T-cell (primary cell): Measurements from ENCODE around the gene FAM20B. TPM values are rescaled to one million over a fixed set of nuclear protein-coding genes. Genes with fewer than 3 reads are reported as not detected.
A peak's percentile ranks its signal among the peaks of the same experiment; 100 is the strongest.

ENCODE experiments used
- ATAC-seq, 4 experiments: fragments of 200-7000 bp in 3 of 4; fragments of 150-1000 bp in 1 of 4; cut with Tn5 transposase; replicated peaks in 1 of 4; 1 replicate in 3 of 4; 2 replicates in 1 of 4; pipeline ENCODE4 v1.10.0; 2021; ENCODE audit warnings: moderate library complexity in 3 of 4, mild to moderate bottlenecking in 2 of 4, moderate number of reproducible peaks in 1 of 4
- CTCF ChIA-PET, 2 donors: fragments of 300-600 bp; sonication (Branson Sonifier 250); formaldehyde crosslinking; loops; one replicate each; lab custom pipeline; 2022; ENCODE audit warnings: antibody characterized with exemption in 2 of 2; lab: Charles Lee
- POLR2A ChIA-PET, 2 donors: fragments of 300-600 bp; sonication (Branson Sonifier 250); formaldehyde crosslinking; loops; one replicate each; lab custom pipeline; 2022; ENCODE audit warnings: antibody characterized with exemption in 2 of 2; lab: Charles Lee
- DNase-seq, 35 experiments: peaks; one replicate each; pipeline versions ENCODE4 v3.0.0 to v3.0.0-alpha.2; 2013 to 2023
- H3K27ac ChIP-seq: one replicate; pipeline ENCODE4 v1.5.1; 2013; ENCODE audit warnings: low read length
- H3K27me3 ChIP-seq, 2 experiments: replicated peaks in 1 of 2; 1 replicate in 1 of 2; 2 replicates in 1 of 2; pipeline versions ENCODE4 v1.6.1 to v1.7.0; 2013; ENCODE audit warnings: low read length in 1 of 2, mixed read lengths in 1 of 2; ENCODE audit not compliant: control insufficient read depth in 2 of 2, insufficient read depth in 2 of 2; ENCODE audit errors: extremely low read depth in 1 of 2
- H3K36me3 ChIP-seq, 2 donors: 1 replicate in 1 of 2; 2 replicates in 1 of 2; pipeline versions ENCODE4 v1.6.1 to v1.7.0; 2013; ENCODE audit warnings: low read length in 1 of 2; ENCODE audit not compliant: control insufficient read depth in 2 of 2, insufficient read depth in 1 of 2; ENCODE audit errors: extremely low read depth in 1 of 2
- H3K4me1 ChIP-seq, 2 experiments: 1 replicate in 1 of 2; 2 replicates in 1 of 2; pipeline versions ENCODE4 v1.6.1 to v1.7.0; 2013; ENCODE audit warnings: low read length in 2 of 2, mixed read lengths in 1 of 2; ENCODE audit not compliant: insufficient read depth in 2 of 2, control insufficient read depth in 1 of 2; ENCODE audit errors: extremely low read depth in 1 of 2
- H3K4me3 ChIP-seq, 2 donors: 1 replicate in 1 of 2; 2 replicates in 1 of 2; pipeline versions ENCODE4 v1.5.1 to v1.7.0; 2013; ENCODE audit warnings: mild to moderate bottlenecking in 2 of 2, low read length in 1 of 2, moderate library complexity in 1 of 2; ENCODE audit not compliant: control insufficient read depth in 1 of 2; ENCODE audit errors: extremely low read depth in 1 of 2
- H3K9me3 ChIP-seq: 2 replicates; pipeline ENCODE4 v1.7.0; 2013
- H3K27ac Mint-ChIP-seq, 2 donors: one replicate each; pipeline ENCODE4 v1.8.0; 2020 to 2021; ENCODE audit warnings: mild to moderate bottlenecking in 2 of 2, mixed read lengths in 2 of 2
- H3K27me3 Mint-ChIP-seq, 2 donors: one replicate each; pipeline ENCODE4 v1.8.0; 2021 to 2022; ENCODE audit warnings: mixed read lengths in 2 of 2
- H3K36me3 Mint-ChIP-seq: one replicate; pipeline ENCODE4 v1.8.0; 2021; ENCODE audit warnings: mixed read lengths
- H3K4me1 Mint-ChIP-seq, 3 donors: one replicate each; pipeline ENCODE4 v1.8.0; 2020 to 2022; ENCODE audit warnings: mixed read lengths in 3 of 3, mild to moderate bottlenecking in 1 of 3
- H3K4me3 Mint-ChIP-seq, 3 donors: one replicate each; pipeline ENCODE4 v1.8.0; 2020 to 2022; ENCODE audit warnings: mild to moderate bottlenecking in 3 of 3, mixed read lengths in 3 of 3, moderate library complexity in 3 of 3
- H3K9me3 Mint-ChIP-seq, 3 donors: one replicate each; pipeline ENCODE4 v1.8.0; 2020 to 2022; ENCODE audit warnings: mixed read lengths in 3 of 3
- WGBS: methylation state at CpG from one replicate; pipeline ENCODE4 v1.1.5; 2013; ENCODE audit warnings: missing lambda C conversion rate; ENCODE audit not compliant: insufficient coverage; 5-methylcytosine and 5-hydroxymethylcytosine counted together
- total RNA-seq, 35 experiments: library from RNA in 6 of 35; stranded (reverse) in 6 of 35; fragments of 120-200 nt in 1 of 35; gene quantifications; one replicate each; pipeline versions ENCODE4 v1.2.1 to v1.2.4 and lab custom pipeline; 2013 to 2026

FAM20B gene
- total RNA-seq, 5 donors from 2014 or later (not counting 1 experiment from before 2014, with no cell fraction given), result 17.2 to 26.6 (median 25.5) TPM

DNA sequence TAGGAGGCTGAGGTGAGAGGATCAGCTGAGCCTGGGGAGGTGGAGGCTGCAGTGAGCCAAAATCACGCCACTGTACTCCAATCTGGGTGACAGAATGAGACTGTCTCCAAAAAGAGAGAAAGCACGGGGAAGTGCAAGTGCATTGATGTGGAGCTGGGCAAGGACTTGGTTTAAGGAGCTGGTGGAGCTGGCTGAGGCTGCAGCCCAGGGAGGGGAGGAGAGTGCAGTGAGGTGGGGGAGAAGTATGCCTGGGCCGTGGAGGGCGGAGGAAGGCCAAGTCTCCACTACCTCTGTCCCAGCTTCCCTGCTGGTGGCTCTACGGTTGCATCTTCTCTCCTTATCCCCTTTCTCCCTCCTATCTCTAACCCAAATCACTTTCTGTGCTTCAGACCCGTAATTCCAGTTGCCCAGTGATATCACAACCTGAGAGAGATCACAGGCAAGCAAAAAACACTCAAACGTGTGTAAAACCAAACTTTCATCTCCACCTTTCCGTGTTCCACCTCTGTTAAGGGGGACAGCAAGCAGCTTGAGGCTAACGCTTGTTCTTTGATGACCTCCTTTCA is 67.3 kb downstream of the FAM20B start:
- H3K27me3 ChIP-seq, result no peaks in the 10 kb centered on the region
- H3K4me3 Mint-ChIP-seq, result no peak overlapping the region
- H3K36me3 Mint-ChIP-seq, result peaks cover 31% of the 10 kb centered on the region
- H3K9me3 ChIP-seq, result no peaks in the 10 kb centered on the region
- no peaks in the 10 kb centered on the region for H3K9me3 Mint-ChIP-seq
- CTCF ChIA-PET, result interaction anchor here in 1 of 2 donors (0.7 to 1.1 kb wide), 4 partner anchors 12 to 111 kb away, joined by 3 to 6 read pairs (median 3); no protein-coding TSS in a partner anchor
- H3K4me1 Mint-ChIP-seq, result peaks cover 0 to 8% (median 0%) of the 10 kb centered on the region in 3 donors
- POLR2A ChIA-PET, result no interaction called here
- H3K4me3 ChIP-seq, result no peak overlapping the region
- peak overlapping the region in 1 of 2 donors; percentile 2 for H3K27ac Mint-ChIP-seq
- no peak for DNase-seq
- H3K27me3 Mint-ChIP-seq, result no peaks in the 10 kb centered on the region
- no peaks in the 10 kb centered on the region for H3K4me1 ChIP-seq
- H3K27ac ChIP-seq, result no peak overlapping the region
- WGBS, result 73% methylated on average over 5 of the region's 9 CpGs
- peaks cover 26 to 70% of the 10 kb centered on the region in 2 donors for H3K36me3 ChIP-seq
- no peak for ATAC-seq

- H3K4me3 Mint-ChIP-seq, result no peak overlapping the region
- Histone ChIP-seq H3K4me1 (no peaks in the 10 kb centered on the region), H3K36me3 (peaks cover 20 to 62% of the 10 kb centered on the region in 2 donors), H3K27ac (no peak overlapping the region), H3K27me3 (no peaks in the 10 kb centered on the region), H3K4me3 (no peak overlapping the region), H3K9me3 (no peaks in the 10 kb centered on the region)
- ChIA-PET POLR2A (no interaction called here), CTCF (interaction anchor here in 1 of 2 donors (0.6 kb wide), 2 partner anchors 22 to 98 kb away, joined by 3 read pairs; no protein-coding TSS in a partner anchor)
- DNase-seq, result no peak
- no peak for ATAC-seq
- no peaks in the 10 kb centered on the region for H3K9me3 Mint-ChIP-seq
- H3K36me3 Mint-ChIP-seq, result peaks cover 28% of the 10 kb centered on the region
- peaks cover 0 to 5% (median 2%) of the 10 kb centered on the region in 3 donors for H3K4me1 Mint-ChIP-seq
- 100% methylated on average over 1 of the region's 5 CpGs for WGBS
- no peaks in the 10 kb centered on the region for H3K27me3 Mint-ChIP-seq
- peak overlapping the region in 1 of 2 donors; percentile 13 for H3K27ac Mint-ChIP-seq
Measured at GRCh38 chr1:179094818-179095217, 69.1 kb downstream of the FAM20B start.

DNA sequence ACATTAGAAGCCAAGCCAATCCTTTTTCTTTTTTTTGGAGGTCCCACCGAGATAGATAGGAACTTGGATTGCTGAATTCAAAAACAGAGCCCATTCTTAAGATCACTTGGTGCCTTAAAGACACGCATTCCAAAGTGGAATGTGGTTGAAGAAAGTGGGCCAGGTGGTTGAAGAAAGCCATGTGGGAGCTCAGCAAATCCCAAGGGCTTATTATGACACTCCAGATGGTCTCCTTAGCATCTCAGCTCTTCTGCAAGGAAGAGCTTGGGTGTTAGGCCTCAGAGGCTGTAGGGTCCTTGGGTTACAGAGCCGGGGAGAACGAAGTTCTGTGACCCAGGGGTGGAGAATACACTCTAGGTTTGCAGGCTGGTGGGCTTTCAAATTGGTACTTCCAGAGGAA is 69.7 kb downstream of the FAM20B start:
- no peak overlapping the region for H3K4me3 Mint-ChIP-seq
- H3K4me1 Mint-ChIP-seq, result peaks cover 0 to 5% (median 2%) of the 10 kb centered on the region in 3 donors
- no peak overlapping the region for H3K27ac ChIP-seq
- no peaks in the 10 kb centered on the region for H3K27me3 ChIP-seq
- no peak for DNase-seq
- no peak overlapping the region for H3K4me3 ChIP-seq
- ChIA-PET CTCF (interaction anchor here in 1 of 2 donors (0.6 kb wide), 2 partner anchors 21 to 98 kb away, joined by 3 read pairs; no protein-coding TSS in a partner anchor), POLR2A (no interaction called here)
- 100% methylated on average over 3 of the region's 4 CpGs for WGBS
- no peaks in the 10 kb centered on the region for H3K9me3 ChIP-seq
- no peaks in the 10 kb centered on the region for H3K27me3 Mint-ChIP-seq
- ATAC-seq, result no peak
- H3K27ac Mint-ChIP-seq, result peak overlapping the region in 1 of 2 donors; percentile 40
- peaks cover 17 to 61% of the 10 kb centered on the region in 2 donors for H3K36me3 ChIP-seq
- H3K4me1 ChIP-seq, result no peaks in the 10 kb centered on the region
- no peaks in the 10 kb centered on the region for H3K9me3 Mint-ChIP-seq
- H3K36me3 Mint-ChIP-seq, result peaks cover 28% of the 10 kb centered on the region

DNA sequence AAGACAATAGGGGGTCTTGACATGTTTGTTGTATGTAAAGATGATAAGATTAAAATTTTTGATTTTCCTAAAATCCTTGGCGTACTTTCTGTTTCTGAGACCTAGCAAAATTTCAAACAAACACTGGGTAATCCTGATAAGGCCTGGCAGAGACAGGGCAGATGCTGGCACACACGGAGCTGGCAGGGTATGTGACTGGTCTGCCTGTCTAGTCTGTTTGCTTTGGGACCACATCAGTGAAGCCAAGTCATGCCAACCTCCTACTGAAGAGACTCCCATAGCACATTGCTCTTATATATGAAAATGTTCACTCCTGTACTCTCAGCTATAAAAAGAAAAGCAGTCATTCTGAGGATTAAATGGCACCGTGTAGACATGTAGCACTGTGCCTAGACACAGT is 70.2 kb downstream of the FAM20B start:
- CTCF ChIA-PET, result no interaction called here
- H3K4me1 ChIP-seq, result no peaks in the 10 kb centered on the region
- H3K27ac Mint-ChIP-seq, result no peak overlapping the region
- no peak overlapping the region for H3K27ac ChIP-seq
- DNase-seq, result no peak
- H3K9me3 Mint-ChIP-seq, result no peaks in the 10 kb centered on the region
- POLR2A ChIA-PET, result no interaction called here
- H3K27me3 ChIP-seq, result no peaks in the 10 kb centered on the region
- no peak for ATAC-seq
- peaks cover 16 to 57% of the 10 kb centered on the region in 2 donors for H3K36me3 ChIP-seq
- WGBS, result 93% methylated on average over 2 of the region's 3 CpGs
- H3K4me3 Mint-ChIP-seq, result no peak overlapping the region
- H3K36me3 Mint-ChIP-seq, result peaks cover 26% of the 10 kb centered on the region
- no peaks in the 10 kb centered on the region for H3K27me3 Mint-ChIP-seq
- no peaks in the 10 kb centered on the region for H3K9me3 ChIP-seq
- peaks cover 0 to 5% (median 2%) of the 10 kb centered on the region in 3 donors for H3K4me1 Mint-ChIP-seq
- no peak overlapping the region for H3K4me3 ChIP-seq

GRCh38 chr1:179099891-179100290 is 74.2 kb downstream of the FAM20B start:
- ATAC-seq (no peak), DNase-seq (no peak)
- Mint-ChIP-seq H3K4me3 (no peak overlapping the region), H3K27me3 (no peaks in the 10 kb centered on the region), H3K9me3 (no peaks in the 10 kb centered on the region), H3K36me3 (peaks cover 10% of the 10 kb centered on the region), H3K4me1 (peaks cover 0 to 5% (median 0%) of the 10 kb centered on the region in 3 donors), H3K27ac (no peak overlapping the region)
- POLR2A ChIA-PET, result no interaction called here
- no peaks in the 10 kb centered on the region for H3K4me1 ChIP-seq
- H3K4me3 ChIP-seq, result no peak overlapping the region
- no CpG with 5 or more reads among the region's 4 CpGs for WGBS
- H3K27ac ChIP-seq, result no peak overlapping the region
- H3K27me3 ChIP-seq, result no peaks in the 10 kb centered on the region
- no peaks in the 10 kb centered on the region for H3K9me3 ChIP-seq
- CTCF ChIA-PET, result no interaction called here
- peaks cover 6 to 22% of the 10 kb centered on the region in 2 donors for H3K36me3 ChIP-seq

DNA sequence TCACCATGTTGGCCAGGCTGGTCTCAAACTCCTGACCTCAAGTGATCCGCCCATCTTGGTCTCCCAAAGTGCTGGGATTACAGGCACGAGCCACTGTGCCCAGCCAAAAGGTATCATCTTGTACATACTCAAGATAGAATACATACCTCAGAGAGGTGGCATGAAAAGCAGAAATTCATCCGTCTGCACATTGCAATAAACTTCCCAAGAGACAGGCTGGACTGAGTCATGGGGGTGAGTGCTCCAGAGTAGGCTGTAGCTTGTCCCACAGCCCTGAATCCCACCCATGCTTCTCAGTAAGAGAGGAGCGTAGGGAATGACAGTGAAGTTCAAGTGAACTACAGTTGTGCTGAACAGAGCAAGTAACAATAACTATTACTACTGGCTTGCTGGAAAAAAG is 75.9 kb downstream of the FAM20B start:
- Histone ChIP-seq H3K27me3 (no peaks in the 10 kb centered on the region), H3K36me3 (peaks cover 0 to 5% of the 10 kb centered on the region in 2 donors), H3K9me3 (no peaks in the 10 kb centered on the region), H3K4me1 (no peaks in the 10 kb centered on the region), H3K27ac (no peak overlapping the region), H3K4me3 (no peak overlapping the region)
- POLR2A ChIA-PET, result interaction anchor here in 1 of 2 donors (0.6 kb wide), 1 partner anchor 208 kb away, joined by 3 read pairs; no protein-coding TSS in a partner anchor
- ATAC-seq (no peak), DNase-seq (no peak)
- Mint-ChIP-seq H3K4me3 (no peak overlapping the region), H3K36me3 (peaks cover 5% of the 10 kb centered on the region), H3K27ac (no peak overlapping the region), H3K9me3 (no peaks in the 10 kb centered on the region), H3K27me3 (no peaks in the 10 kb centered on the region), H3K4me1 (peaks cover 0 to 5% (median 0%) of the 10 kb centered on the region in 3 donors)
- 80% methylated on average over 1 of the region's 4 CpGs for WGBS
- CTCF ChIA-PET, result interaction anchor here in 1 of 2 donors (0.5 to 0.7 kb wide), 2 partner anchors 16 to 21 kb away, joined by 6 to 7 read pairs; no protein-coding TSS in a partner anchor
